Upper lobe of left lung (tissue), 4 donors: Measurements from ENCODE around the gene NSMCE1.

Experiments
- EP300 ChIP-seq, 4 donors: sonication (generic); formaldehyde crosslinking; IDR thresholded peaks; one replicate each; pipeline ENCODE4 v1.5.1; 2017; ENCODE audit warnings: antibody characterized with exemption in 4 of 4, control low read depth in 2 of 4
- POLR2A ChIP-seq, 4 donors: fragments of 450-650 bp; IDR thresholded peaks; one replicate each; pipeline ENCODE4 v1.5.1; 2016 to 2017; ENCODE audit warnings: antibody characterized with exemption in 4 of 4, mild to moderate bottlenecking in 2 of 4
- POLR2AphosphoS5 ChIP-seq, 2 donors: sonication (generic); formaldehyde crosslinking; IDR thresholded peaks; one replicate each; pipeline ENCODE4 v1.5.1; 2017; ENCODE audit warnings: antibody characterized with exemption in 2 of 2
- TF ChIP-seq, protein P1 (sequence below), 6 experiments: fragments of 450-650 bp in 4 of 6; fragments of 200-600 bp in 2 of 6; sonication (generic) in 2 of 6; IDR thresholded peaks; one replicate each; pipeline ENCODE4 v1.5.1; 2016 to 2019; ENCODE audit warnings: antibody characterized with exemption in 6 of 6

DNA sequence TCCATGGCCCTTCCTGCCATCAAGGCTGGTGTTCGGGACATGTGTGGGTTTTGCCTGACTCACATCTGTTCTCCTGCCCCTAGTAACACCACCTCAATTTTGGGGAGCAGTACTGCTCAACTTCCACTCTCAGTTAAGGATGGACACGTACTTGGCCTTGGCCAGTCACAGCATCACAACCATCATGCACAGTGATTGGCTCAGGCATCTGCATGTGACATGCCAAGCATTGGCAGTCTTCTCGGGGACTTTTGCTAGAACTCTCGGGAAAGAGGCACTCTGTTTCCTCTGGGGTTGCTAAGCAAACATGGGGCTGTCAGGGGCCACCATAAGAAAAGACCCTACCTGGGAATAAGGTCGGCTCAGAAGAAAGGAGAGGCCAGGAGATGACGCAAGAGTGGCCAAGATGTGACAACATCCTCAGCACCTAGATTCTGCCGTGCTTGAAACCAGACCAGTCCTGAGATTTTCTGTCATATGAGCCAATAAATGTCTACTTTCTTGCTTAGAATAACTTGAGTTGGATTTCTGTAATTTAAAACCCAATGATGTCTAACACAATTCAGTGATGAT, 77.1 kb downstream of the NSMCE1 start:
- TF ChIP-seq, protein P1, sequence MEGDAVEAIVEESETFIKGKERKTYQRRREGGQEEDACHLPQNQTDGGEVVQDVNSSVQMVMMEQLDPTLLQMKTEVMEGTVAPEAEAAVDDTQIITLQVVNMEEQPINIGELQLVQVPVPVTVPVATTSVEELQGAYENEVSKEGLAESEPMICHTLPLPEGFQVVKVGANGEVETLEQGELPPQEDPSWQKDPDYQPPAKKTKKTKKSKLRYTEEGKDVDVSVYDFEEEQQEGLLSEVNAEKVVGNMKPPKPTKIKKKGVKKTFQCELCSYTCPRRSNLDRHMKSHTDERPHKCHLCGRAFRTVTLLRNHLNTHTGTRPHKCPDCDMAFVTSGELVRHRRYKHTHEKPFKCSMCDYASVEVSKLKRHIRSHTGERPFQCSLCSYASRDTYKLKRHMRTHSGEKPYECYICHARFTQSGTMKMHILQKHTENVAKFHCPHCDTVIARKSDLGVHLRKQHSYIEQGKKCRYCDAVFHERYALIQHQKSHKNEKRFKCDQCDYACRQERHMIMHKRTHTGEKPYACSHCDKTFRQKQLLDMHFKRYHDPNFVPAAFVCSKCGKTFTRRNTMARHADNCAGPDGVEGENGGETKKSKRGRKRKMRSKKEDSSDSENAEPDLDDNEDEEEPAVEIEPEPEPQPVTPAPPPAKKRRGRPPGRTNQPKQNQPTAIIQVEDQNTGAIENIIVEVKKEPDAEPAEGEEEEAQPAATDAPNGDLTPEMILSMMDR (IDR thresholded peaks at IDR 0.05) = no peak
- TF ChIP-seq POLR2A (IDR thresholded peaks at IDR 0.05) = no peak
- no peak for TF ChIP-seq EP300 (IDR thresholded peaks at IDR 0.05)
- no peak for TF ChIP-seq POLR2AphosphoS5 (IDR thresholded peaks at IDR 0.05)
